ENCODE measurements around the gene TRAF1. TPM values are rescaled to one million over a fixed set of nuclear protein-coding genes. Genes with fewer than 3 reads are reported as not detected.

TRAF1 gene
- total RNA-seq, 1 donor from 2014 or later = 8.0 TPM

DNA sequence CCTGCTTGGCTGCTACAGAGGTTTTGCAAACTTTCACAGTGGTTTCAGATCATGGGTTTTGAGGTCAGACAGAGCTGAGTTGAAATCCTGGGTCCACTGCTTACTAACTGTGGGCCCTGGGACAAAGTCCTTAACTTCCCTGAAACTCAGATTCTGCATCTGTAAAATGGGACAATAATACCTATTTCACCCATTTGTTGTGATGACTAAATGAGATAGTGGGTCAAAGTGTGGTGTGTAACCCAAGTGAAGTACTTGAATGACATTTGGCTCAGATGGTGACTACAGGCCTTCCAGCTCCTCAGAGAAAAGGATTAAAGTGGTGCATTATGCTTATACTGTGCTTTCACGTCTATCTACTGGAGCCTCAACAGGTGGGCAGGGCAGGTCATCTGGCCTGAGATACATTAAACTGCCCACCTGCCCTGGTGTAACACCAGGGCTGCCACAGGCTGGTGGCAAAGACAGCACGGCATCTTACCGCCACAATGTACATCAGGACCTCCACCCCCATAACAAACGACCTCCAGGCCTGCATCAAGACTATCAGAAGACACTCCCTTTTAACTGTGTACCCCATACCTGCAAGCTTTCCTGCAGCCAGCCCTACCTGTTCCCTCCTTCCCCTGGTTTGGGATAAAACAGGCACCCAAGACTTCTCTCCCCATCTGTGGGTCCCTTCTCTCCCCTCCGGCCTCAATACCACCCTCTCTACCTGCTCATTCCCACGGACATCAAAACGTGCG is 846 bp upstream of the TRAF1 start:
- no peak for DNase-seq (ENCODE audit: low spot score in 2 of 2, unreplicated experiment in 2 of 2)
- Mint-ChIP-seq H3K4me1 (peaks cover 10% of the 10 kb centered on the region), H3K9me3 (no peaks in the 10 kb centered on the region), H3K4me3 (peak overlapping the region; percentile 2), H3K27me3 (ENCODE audit: low read depth) (peaks cover 2% of the 10 kb centered on the region), H3K27ac (no peak overlapping the region), H3K36me3 (no peaks in the 10 kb centered on the region)
- TF ChIP-seq, protein P1, sequence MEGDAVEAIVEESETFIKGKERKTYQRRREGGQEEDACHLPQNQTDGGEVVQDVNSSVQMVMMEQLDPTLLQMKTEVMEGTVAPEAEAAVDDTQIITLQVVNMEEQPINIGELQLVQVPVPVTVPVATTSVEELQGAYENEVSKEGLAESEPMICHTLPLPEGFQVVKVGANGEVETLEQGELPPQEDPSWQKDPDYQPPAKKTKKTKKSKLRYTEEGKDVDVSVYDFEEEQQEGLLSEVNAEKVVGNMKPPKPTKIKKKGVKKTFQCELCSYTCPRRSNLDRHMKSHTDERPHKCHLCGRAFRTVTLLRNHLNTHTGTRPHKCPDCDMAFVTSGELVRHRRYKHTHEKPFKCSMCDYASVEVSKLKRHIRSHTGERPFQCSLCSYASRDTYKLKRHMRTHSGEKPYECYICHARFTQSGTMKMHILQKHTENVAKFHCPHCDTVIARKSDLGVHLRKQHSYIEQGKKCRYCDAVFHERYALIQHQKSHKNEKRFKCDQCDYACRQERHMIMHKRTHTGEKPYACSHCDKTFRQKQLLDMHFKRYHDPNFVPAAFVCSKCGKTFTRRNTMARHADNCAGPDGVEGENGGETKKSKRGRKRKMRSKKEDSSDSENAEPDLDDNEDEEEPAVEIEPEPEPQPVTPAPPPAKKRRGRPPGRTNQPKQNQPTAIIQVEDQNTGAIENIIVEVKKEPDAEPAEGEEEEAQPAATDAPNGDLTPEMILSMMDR (IDR thresholded peaks at IDR 0.05; ENCODE audit: unreplicated experiment) = no peak

DNA sequence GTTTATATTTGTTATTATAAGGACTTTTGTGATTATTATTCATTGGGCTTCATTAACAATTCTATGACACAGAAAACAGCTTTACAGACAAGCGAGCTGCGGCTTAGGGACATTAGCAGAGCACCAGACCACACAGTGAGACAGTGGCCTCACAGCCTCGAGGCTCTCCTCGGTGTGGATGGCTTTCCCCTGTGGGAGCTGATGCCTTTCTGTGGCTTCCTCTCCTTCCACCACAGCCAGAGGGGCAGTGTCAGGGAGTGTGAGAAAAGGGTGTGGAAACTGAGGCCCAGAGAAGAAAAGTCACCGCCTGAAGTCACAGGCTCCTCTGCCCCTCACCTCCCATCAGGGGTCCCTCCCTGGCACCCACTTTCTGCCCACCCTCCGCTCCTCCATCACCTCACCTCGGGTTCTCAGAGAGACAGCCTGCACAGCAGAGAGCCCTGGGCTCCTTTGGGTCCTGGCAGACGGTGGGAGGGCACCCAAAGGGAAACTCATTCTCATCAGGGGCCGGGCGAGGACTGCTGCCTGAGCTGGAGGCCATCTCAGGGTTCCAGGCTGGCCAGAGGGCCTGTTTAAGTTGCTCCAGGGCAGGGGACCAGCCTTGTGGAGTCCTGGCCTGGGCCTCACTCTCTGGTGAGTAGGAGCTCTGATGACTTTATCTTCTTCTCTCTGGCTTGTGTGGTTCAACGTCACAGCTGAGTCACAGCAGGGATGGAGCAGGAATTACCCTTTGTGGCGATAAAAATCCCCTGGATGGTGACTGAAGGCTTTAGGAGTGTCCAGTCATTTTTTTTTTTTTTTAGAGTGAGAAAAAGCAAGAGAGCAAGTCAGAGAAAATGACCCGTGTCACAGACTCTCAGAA is 830 bp downstream of the TRAF1 start:
- no peak for DNase-seq (ENCODE audit: low spot score in 2 of 2, unreplicated experiment in 2 of 2)

DNA sequence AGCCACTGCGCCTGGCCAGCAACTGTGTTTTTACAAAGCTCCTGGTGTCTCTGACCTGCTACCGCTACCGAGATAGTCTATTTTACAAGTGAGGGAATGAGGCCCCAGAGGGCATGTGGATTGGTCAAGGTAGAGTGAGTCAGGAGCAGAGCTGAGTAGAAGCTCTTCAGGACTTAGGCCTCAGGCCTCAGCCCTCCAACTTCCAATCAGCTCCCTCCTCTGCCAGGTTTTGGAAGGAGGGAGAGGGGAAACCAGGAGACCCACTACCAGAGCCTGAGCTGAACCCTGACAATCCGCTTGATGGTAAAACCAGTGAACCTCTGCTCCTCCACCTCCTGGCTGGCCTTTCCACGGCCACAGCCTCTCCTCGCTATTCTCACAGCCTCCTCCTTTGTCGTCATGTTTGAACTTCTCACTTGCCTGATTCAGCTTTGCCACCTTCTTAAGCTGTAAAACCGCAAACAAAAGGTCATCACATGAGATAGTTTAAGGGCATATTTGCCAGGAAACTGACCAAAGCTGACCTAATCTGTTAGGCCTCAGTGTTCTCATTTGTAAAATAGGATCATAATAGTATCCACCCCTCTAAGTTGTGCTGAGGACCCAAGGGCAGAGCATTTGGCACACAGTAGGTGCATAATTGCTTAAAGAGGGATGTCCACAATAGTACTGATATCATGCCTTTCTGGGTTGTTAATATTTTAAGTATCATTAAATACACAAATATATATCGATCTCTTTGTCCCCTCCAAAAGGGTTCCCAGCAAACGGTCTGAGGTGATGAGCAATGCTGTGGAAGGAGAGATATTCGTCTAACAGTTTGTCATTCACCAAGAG is 1.7 kb downstream of the TRAF1 start:
- Mint-ChIP-seq H3K27ac (no peak overlapping the region), H3K9me3 (no peaks in the 10 kb centered on the region), H3K4me1 (peaks cover 19% of the 10 kb centered on the region), H3K4me3 (no peak overlapping the region), H3K27me3 (ENCODE audit: low read depth) (no peaks in the 10 kb centered on the region), H3K36me3 (no peaks in the 10 kb centered on the region)
- TF ChIP-seq, protein P1 (IDR thresholded peaks at IDR 0.05; ENCODE audit: unreplicated experiment) = no peak
- no peak for DNase-seq (ENCODE audit: low spot score in 2 of 2, unreplicated experiment in 2 of 2)

More for the DNA sequence above, 830 bp downstream of the TRAF1 start:
- TF ChIP-seq, protein P1 (IDR thresholded peaks at IDR 0.05; ENCODE audit: unreplicated experiment) = no peak
- Mint-ChIP-seq H3K4me3 (no peak overlapping the region), H3K36me3 (no peaks in the 10 kb centered on the region), H3K27ac (peak overlapping the region; percentile 44), H3K9me3 (no peaks in the 10 kb centered on the region), H3K4me1 (peaks cover 11% of the 10 kb centered on the region), H3K27me3 (ENCODE audit: low read depth) (no peaks in the 10 kb centered on the region)

DNA sequence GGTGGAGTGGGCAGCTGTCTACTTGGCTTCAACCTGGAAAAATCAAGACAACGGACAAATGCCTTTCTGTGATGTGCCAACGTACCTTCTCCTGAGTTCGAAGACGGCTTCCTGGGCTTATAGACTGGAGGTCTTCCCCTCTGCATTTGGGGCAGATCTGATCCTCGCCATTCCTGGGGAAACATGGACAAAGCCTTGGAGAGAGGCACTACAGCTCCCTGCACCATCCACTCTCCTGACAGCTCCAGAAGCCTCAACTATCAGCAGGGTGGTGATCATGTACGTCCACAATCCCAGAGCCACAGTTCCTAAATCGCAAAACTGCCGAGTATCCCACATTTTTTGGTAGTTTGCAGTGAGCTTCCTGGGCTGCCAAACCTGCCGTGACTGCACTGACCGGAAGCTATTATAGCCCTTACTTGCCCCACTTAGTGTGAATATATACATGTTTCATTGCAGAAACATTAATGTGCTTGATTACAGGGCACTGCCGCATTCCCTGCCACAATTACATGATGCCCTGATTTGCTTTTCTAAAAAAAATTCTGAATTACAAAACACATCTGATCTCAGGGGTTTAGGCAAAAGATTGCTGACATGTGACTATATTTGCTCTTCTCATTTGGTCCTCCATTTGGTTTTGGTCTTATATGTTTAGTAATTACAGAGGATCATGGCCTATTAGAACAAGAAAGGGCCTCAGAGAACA is 2.8 kb downstream of the TRAF1 start:
- Mint-ChIP-seq H3K27me3 (ENCODE audit: low read depth) (no peaks in the 10 kb centered on the region), H3K36me3 (no peaks in the 10 kb centered on the region), H3K4me3 (no peak overlapping the region), H3K27ac (no peak overlapping the region), H3K9me3 (no peaks in the 10 kb centered on the region), H3K4me1 (peaks cover 28% of the 10 kb centered on the region)
- no peak for DNase-seq (ENCODE audit: low spot score in 2 of 2, unreplicated experiment in 2 of 2)
- TF ChIP-seq, protein P1 (IDR thresholded peaks at IDR 0.05; ENCODE audit: unreplicated experiment) = no peak
